GM18907 (cell line): Measurements from ENCODE around the gene LRRC10B.
"Not testable (repeated sequence)": the region's sequence is repeated elsewhere in the genome, so short reads cannot be mapped to it uniquely, and the experiment has no call there.

Experiments used
- ATAC-seq: cut with Tn5 transposase; IDR thresholded peaks from one replicate; pipeline ENCODE4 v1.9.1; 2021; ENCODE audit warnings: mild to moderate bottlenecking, moderate library complexity; ENCODE audit not compliant: unreplicated experiment

Gene LRRC10B

DNA sequence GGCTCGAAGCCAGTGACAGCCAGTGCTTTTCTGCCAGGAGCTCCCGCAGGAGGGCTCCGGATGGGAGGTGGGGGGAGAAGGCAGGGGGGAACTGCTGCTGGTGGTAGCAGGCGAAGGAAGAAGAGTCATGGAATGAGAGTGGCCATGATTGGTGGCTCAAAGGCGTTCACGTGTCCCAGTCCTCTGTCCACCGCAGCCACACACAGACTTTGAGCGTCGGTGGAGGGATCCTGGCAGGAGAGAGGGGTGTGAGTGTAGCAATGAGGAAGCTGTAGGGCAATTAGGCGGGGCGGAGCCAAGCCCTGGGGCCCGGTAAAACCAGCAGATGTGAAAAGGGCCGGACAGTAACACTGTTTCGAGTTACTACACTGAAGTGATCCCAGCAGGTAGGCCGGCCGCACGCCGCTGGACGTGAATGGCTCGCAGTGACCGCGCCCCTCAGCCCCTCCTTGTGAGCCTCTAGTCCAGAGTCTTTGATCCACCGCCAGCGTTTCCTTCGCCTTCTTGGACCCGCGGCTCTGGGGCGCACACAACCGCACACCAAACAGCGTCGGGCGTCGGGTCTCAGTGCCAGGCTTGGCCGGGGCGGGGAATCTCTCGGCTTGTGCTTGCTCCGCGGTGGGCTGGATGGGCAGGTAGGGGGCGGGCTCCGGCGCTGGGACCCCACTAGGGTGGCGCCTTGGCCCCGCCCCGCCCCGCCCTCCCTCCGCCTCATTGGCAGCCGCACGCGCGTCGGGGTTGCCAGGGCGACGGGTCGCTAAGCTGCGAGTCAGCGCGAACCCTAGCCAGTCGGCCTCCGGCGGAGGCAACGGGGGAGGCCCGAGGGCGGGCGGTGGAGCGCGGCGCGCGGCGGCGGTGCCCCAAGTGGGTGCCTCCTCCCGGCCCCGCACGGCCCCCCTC is at the start of gene LRRC10B:
Gene LRRC10B, plus strand, starts transcription at position 788 of the 900 bp plus-strand sequence. CDS start 250 bp downstream, outside the sequence.
- no peak for ATAC-seq

DNA sequence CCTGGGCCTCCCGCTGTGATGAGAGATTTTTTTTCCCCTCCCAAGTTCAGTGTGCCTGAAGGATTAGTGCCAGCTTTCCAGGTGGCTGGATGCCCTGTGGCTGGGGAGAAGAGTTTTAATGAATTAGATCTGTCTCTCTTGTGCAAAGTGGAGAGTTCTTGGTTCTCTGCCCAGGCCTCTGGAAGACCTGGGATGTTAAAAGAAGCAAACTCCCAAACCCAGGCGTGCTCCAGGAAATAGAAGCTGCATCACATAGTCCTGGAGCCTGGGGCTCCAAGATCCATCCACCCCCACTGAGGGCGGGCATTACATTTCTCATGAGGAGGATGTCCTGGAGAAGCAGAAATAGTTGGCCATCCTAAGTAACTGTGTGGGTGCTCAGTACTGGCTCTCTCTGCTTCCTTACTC is 48.1 kb upstream of the LRRC10B start:
- no peak for ATAC-seq

DNA sequence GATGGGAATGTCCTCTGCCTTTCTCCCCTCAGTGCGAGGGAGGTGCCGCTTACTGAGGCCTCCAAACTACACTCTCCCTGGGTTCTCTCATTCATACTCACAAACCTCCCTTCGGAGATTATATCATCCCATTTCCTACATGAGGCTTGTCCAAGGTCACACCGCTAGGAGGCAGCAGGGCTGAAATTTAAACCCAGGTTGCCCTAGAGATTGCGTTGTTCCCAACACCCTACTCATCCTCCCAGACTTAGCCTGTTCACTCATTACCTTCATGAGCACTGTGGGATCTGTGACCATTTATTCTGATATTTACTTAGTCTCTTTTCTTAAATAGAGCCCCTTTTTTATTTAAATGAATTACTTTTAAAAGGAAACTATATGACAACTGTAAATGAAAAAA is 47.6 kb upstream of the LRRC10B start:
- no peak for ATAC-seq

DNA sequence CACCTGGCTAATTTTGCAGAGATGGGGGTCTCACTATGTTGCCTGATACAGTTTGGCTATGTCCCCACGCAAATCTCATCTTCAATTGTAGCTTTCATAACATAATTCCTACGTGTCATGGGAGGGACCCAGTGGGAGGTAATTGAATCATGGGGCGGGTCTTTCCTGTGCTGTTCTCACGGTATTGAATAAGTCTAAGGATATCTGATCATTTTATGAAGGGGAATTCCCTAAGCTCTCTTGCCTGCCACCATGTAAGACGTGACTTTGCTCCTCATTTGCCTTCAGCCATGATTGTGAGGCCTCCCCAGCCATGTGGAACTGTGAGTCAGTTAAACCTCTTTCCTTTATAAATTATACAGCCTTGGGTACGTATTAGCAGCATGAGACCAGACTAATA is 40.9 kb upstream of the LRRC10B start:
- ATAC-seq, result not testable (repeated sequence)

DNA sequence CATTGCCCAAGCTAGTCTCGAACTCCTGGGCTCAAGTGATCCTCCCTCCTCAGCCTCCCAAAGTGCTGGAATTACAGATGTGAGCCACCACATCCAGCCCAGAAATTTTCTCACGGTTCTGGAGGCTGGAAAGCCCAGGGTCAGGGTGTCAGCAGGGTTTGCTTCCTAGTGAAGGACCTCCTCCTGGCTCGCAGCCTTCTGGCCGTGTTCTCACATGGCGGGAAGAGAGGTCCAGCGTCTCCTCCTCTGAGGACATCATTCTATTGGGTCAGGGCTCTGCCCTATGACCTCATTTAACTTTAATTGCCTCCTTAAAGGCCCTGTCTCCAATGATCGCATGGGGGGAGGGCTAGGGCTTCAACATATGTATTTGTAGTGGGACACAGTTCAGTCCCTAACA is 40.5 kb upstream of the LRRC10B start:
- no peak for ATAC-seq

DNA sequence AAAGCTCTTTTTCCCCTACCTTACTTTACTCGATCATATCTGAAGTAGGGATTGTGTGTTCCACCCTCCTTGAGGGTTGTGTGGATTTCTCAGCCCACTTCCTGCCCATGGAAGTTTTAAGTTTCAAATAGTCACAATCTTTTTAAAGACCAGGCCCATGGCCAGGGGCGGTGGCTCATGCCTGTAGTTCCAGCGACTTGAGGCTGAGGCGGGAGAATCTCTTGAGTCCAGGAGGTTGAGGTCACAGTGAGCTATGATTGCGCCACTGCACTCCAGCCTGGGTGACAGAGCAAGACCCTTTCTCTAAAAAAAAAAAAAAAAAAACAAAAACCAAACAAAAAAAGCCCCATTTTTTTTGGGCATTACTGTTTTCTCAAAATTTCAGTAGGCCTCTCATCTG is 36.3 kb upstream of the LRRC10B start:
- ATAC-seq, result no peak

DNA sequence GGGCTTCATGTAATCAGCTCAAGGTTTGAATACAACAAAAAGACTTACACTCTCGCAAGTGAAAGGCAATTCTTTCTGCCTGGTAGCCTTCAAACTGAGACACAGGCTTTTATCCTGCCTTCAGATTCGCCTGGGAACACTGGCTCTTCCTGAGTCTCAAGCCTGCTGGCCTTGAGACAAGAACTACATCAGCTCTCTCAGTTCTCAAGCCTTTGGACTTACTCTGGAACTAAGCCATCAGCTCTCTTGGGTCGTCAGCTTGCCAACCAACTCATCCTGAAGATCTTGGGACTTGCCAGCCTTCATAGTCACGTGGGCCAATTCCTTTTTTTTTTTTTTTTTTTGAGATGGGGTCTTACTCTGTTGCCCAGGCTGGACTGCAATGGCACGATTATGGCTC is 35.7 kb upstream of the LRRC10B start:
- no peak for ATAC-seq

DNA sequence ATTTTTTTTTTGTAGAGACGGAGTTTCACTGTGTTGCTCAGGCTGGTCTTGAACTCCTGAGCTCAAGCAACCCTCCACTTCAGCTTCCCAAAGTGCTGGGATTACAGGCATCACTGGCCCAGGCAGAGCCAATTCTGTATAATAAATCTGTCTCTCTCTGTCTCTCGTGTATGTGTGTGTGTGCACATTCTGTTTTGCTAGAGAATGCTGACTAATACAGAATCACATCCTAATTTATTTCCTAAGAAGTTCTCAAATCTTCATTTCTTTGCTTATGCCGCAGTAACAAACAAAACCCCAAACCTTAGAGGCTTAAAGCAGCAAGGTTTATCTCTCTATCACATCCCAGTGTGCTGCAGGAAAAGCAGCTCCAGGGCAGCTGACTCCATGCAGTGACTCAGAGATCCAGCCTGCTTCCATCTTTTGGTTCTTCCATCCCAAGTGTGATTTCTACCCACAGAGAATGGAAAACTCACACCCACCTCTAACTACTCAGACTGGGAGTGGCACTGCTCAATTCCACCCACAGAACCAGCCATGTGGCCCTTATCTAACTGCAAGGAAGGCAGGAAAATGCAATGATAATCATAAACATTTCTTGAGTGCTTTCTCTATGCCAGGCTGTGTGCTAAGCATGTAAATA is 35.1 kb upstream of the LRRC10B start:
- no peak for ATAC-seq

DNA sequence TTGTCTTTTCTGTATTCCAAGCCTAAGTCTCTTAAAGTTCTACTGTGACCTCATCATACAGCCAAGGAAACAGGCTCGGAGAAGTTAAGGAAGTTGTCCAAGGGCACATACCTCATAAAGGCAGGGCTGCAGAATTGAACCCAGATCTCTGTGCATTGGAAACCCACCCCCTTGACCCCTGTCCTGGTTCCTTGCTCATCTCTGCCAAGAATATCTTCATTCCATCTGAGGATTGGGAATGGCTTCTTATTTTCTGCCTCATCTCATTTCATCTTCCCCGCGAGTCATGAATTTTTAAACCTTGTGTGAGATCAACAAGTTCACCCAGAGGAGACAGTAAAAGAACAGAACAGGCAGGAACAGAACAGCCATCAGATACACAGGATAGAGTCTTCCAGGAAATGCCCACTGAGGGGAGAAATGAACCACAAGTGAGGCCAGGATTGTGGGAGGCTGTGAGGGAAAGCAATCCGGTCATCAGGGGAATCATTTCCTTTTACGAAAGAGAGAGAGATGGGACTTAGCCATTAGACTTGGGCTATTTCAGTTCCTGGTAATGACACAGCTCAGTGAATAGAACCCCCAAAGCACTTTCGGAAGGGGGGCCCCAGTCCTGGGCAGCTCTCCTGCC is 34.4 kb upstream of the LRRC10B start:
- ATAC-seq, result no peak

DNA sequence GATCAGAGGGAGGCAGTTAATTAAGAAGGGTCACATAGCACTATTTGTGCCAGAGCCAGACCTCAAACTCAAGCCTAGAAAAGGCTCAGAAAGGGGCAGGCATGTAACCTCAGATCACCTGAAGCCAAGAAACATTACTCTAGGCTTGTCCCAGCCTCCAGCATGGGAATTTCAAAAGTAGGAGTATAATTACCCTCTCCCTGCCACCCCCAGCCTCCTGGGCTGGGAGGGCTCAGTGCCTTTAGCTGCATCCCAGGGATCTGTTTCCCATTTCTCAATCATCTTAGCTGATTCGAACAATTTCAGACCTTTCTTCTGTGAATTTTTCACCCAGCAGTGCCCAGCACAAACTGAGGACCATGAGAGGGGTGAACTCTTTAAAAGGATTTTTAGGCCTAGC is 33.1 kb upstream of the LRRC10B start:
- ATAC-seq, result no peak

DNA sequence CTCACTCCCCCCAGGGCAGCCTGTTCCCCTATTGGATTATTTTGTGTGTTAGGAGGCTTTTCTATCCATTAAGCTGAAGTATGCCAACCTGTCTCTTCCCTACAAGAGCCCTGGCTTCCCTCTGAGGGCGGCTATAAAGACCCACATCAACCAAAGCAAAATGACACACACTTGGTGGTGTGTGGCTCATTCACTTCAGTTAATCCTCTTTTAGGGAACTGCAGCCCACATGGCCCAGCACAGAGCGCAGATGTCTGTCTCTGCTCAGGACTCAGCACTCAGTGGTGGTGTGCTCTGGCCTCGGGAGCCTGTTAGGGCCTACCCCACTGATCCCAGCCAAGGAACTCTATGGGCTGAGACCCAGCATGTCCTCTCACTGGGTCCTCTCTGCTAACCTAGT is 32.2 kb upstream of the LRRC10B start:
- ATAC-seq, result no peak

DNA sequence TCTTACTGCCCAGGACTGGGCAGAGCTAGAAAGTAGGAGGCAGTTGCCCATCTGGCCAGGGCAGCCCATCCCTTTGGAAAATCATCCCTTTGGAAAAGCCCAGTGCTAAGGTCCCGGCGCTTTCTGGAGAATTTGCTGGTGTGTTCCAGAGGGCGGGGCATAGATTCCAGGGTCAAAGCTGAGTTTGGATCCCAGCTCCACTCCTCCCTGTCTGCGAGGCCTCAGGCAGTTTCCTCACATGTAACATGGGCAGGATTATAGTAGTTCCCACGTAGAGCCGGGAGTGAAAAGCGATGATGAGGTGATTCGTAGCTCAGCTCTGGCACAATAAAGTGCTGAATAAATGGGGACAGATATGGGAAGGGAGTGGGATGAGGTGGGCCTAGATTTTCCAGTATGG is 31.4 kb upstream of the LRRC10B start:
- no peak for ATAC-seq

DNA sequence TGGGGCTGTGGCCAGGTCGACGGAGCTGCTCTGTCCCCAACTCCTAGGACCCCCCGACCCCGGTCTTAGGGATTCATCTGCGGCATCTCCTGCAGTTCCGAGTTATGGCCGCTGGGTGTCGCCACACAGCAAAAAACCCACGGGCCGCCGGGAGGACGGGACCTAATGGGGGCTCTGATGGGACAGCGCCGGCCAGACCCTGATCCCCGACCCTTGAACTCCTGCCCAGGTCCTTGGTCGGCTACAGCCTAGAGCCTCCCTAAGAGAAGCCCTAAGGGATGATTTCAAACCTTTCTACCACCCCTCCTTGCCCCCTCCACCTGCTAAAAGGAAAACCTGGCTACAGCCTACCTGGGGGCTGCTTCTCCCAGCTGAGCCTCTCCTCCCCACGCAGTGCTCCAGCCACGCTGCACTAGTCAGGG is 30.8 kb upstream of the LRRC10B start:
- ATAC-seq, result no peak

DNA sequence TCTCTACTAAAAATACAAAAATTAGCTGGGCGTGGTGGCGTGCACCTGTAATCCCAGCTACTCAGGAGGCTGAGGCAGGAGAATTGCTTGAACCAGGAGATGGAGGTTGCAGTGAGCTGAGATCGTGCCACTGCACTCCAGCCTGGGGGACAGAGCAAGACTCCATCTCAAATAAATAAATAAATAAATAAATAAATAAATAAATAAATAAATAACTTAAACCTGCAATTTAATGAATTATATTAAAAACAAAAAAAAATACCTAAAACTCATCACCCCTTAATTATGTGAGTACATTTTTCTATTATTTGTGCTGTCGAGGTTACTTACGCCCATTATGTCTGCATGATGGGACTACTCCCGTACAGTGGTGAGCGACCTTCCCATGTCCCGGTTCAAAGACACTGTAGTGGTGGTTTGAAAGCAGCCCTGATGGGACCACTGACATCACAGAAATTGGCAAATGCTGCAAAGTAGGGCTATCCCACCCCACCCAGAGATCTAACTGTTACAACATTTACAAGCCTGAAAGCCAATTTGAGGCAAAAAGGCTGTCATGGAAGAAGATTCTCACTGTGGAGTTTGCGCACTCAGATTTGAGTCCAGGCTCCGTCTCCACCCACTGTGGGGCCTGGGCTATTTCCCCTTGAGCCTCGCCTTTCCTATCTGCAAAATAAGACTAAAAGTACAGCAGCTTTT is 29.0 kb upstream of the LRRC10B start:
- ATAC-seq, result not testable (repeated sequence)

DNA sequence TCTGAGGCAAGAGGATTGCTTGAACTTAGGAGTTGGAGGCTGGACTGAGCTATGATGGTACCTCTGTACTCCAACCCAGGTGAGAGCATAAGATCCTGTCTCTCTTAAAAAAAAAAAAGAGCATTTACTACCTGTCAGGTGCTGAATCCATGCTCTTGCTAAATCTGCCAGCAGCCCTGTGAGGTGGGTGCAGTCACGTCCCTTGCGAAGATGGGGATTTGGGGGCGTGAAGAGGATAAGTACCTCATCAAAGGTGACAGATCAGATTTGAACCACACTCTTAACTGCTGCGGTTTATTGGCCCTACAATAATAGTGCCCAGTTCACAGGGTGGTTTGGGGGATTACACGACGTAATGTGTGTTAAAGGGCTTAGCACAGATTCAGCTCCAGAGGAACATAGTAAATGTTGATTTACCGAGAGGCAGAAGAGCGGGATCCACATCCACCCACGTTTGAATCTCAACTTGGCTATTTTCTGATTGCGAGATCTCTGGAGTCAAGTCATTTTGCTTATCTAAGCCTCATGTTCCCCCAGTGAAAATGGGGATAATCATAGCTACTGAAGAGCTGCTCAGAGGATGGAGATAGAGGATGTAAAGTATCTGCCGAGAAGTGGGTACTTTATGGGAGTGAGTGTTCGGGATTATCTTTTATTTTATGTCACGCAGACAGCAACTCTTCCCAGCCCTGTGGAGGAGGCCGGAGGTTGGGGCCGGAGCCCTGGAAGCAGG is 28.1 kb upstream of the LRRC10B start:
- no peak for ATAC-seq

DNA sequence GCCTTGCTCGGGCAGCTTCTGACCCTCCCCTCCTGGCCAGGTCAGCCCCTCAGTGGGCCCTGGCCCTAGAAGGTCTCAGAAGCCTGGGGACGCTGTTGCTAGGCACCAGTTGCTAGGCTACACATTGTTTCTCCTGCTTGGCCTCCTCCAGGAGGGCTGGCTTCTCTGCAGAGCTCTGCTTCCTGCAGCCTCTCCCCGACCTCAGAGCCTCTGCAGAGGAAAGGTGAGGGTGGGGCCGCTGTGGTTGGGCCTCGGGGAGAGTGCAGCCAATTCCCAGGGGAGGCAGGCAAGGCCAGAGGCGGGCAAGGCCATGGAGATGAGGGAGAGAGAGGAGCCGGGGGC is 27.6 kb upstream of the LRRC10B start:
- no peak for ATAC-seq

DNA sequence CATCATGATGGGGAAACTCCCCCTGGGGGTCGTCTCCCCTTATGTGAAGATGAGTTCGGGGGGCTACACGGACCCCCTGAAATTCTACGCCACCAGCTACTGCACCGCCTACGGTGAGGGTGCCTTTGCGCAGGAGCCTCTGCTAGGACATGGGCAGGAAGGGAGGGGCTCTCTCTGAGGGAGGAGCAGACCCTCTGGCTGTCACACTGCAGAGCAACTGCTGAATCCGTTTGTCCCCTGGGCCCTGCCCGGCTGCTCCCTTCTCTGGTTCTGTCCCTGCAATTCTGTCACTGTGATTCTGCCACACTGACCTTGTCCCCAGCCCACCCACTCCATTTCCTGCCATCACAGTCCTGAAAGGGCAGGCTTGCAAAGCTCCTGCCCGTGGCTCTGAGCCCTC is 26.7 kb upstream of the LRRC10B start:
- ATAC-seq, result no peak

DNA sequence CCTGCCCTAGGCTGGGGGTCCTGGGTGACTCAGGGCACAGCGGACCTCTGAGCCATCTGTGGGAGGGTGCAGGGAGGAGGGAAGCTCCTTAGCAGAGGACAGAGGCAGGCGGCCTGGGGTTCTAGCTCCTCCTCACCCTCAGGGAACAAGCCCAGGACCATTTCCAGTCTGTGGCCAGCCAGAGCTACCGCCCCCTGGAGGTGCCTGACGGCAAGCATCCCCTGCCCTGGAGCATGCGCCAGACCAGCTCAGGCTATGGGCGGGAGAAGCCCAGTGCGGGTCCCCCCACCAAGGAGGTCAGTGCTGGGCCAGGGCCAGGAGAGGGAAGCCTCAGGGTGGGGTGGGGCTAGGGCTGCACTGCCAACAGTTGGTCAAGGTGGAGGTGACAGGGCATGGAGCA is 26.0 kb upstream of the LRRC10B start:
- no peak for ATAC-seq

DNA sequence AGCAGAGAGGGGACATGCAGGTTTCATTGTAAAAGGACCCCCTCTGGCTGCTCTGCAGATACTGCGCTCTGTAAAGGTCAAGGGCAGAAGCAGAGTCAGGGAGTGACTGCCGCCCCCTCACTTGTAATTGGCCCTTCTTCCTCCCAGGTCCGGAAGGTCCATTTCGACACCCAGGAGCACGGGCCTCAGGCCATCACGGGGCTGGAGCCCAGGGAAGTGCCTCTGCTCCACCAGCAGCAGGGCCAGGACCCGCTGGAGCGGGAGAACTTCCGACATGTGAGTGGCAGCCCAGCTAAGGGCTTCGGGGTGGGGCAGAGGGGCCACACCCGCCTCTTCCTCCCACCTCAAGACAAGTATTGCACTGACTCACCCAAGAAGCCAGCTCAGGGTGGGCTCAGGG is 24.0 kb upstream of the LRRC10B start:
- no peak for ATAC-seq

DNA sequence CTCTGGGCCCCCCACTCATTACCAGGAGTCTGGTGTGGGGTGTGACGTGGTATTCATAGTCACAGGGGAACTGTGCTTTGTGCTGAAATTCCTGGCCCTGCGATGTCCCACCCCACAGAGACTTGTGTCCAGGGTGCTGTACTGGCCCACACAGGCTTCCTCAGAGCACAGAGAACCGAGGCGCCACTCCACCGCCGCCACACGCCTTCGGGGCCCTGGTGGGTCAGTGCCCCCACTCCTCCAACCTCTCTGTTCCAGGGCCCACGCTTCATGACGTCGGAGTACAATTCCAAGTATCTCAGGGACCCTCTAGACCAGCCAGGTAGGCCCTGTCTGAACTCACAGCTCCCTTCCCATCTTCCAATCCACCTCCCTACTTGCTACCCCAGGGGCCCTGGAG is 23.5 kb upstream of the LRRC10B start:
- no peak for ATAC-seq
